GM18526 (cell line): Measurements from ENCODE around the gene SUSD4.

ENCODE experiments used
- POLR2A ChIP-seq: IDR thresholded peaks from 3 replicates; pipeline ENCODE4 v1.6.1; 2011; ENCODE audit not compliant: insufficient read length; ENCODE audit errors: extremely low read depth

Gene SUSD4

DNA sequence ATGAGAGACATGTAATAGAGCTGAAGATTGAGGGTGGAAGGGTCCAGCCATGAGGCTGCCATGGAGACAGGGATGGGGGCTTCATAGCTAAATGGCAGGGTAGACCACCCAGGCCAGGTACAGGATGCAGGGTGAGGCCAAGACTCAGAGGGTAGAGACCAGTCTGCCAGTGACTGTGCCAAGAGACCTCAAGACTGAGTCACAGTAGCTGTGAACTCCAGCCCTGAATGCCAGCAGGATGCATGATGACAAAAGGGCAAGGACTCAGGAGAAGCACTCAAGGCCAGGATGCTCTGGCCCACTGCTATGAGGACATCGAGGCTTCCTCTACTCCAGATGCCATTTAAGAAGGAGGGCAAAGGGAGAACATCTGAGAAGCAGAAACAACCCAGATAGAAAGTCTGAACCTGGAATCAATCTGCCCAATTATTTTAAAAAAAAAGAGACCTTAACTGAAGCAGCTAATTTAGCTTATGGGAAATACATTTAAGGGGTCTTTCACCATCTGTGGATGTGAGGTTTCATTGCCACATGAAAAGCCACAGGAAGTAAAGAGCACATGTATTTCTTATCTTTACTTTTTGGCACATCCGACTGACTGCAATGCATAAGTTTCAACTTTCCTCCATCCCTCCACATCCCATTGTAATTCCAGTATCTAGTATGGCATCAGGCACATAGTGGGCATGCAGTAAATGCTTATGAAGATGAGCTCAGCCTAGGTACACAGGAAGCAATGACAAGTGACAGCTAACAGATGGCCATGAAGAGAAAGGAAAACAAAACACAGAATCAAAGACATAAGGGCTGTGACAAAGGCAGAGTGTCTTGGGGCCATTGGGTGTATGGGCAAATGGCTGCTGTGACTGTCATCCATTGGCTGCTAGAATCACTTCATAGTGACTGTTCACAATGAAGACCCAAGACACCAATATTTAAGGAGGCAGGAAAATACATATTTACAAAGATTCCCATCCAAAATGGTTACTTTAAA, 40.2 kb downstream of the SUSD4 start:
- TF ChIP-seq POLR2A = no peak

DNA sequence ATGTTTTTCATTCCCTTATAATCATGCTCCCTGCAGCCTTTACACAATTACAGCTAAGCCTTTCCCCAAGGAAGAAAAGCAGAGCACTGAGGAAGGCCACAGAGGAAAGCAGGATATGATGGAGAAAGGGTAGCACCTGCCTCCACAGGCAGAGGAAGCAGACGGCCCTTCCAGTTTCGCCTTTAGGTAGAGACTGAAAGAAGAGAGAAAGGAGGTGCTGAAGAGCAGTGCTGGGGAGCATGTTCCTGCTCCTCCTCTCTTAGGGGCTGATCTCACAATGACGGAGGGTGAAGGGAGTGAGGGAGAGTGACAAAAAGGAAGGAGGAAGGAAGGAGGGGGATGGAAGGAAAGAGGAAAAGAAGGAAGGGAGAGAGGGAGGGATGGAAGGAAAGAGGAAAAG, 41.1 kb downstream of the SUSD4 start:
- TF ChIP-seq POLR2A = no peak

DNA sequence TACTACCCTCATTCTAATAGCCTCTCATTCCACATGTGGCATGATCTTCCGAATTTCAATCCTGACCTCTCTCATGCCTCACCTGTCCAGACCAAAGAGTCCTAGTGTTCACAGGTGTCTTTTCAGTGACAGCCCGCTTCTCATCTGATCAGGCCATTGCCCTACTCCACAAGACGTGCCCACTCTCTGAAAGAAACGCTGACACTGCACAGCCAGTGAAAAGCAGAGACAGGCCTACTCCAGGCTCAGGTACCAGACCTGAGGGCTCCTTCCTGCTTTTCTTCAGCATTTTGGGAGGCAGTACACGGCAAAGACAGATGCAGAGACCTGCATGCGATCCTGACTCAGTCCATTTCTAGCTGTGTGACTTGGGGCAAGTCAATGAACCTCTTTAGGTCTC, 43.0 kb downstream of the SUSD4 start:
- no peak for TF ChIP-seq POLR2A

DNA sequence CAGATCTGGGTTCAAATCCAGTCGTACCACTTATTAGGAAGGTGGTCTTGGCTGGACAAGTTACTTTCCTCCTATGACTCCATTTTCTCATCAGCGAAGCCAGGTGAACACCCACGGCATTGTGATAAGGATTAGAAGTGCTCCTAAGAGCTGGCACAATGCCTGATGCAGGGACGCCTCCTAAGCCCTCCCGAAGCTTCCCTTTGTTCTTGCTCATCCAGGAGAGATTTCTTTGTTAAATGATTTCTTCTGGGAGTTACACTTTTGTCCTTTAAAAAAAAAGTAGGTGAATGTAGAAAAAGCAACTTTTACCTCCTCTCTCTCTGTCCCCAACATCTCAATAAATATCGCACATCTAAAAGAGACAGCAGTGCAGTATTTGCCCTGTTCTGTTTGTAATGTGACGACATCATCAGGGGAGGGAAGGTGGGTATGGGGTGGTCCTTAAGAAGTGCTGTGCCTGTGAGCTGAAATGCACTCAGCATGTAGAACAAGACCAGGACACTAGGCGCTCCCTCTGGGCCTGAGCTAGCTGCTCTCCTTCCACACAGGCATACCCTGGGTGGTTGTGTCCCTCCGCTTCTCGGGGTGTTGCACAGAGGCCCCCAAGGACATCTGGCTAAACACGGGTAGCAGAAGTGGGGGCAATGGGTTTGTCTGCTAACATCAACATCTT, 43.9 kb downstream of the SUSD4 start:
- no peak for TF ChIP-seq POLR2A

DNA sequence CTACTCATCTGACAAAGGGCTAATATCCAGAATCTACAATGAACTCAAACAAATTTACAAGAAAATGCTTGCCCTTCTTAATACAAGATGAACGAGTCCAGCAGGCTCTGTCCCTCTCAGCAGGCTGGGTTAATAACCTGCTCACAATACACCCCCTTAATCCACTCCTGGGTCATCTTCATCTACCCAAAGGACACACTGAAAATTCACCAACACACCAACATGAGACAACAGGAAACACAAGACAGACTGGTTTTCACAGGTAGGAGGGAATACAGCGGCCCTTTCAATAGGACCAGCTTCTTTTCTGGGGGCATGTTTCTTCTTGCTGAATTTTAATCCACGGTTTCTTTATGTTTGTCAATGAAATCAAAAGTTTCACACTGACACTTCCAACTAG, 44.6 kb downstream of the SUSD4 start:
- no peak for TF ChIP-seq POLR2A

DNA sequence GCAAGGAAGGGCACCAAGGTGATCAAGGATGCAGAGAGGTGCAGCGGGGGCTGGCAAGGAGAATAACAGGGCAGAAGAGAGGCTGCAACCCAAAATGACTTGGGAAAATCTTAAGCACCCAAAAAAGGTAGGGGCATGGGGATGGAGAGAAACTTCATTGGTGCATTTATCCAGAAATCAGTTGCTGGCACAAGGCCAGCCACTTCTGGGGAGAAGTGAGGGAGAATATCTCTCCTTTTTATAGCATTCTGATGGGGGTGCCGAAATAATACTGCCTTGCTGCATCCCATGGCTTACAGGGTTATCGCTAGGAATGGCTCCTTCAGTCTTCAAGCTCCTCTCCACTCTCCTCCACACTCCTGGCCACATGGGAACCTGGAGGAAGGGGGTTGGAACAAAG, 47.9 kb downstream of the SUSD4 start:
- no peak for TF ChIP-seq POLR2A

DNA sequence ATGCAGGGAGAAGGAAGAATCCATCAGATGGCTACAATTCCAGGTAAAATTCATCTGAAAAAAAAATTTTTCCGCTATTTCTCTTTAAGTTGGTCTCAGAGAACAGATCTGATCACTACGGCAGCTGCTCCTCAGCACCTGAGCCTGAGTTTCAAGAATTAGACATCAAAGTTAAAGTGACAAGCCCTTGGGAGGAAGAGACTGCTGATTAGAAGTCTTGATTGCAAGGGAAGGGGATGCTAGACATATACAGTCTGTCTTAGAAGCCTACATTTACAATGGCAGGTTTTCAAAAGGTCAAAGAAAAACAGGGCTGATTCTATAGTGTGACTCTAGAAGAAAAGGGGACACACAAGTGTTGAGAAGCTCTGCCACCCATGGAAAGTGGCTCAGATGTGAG, 48.3 kb downstream of the SUSD4 start:
- no peak for TF ChIP-seq POLR2A

DNA sequence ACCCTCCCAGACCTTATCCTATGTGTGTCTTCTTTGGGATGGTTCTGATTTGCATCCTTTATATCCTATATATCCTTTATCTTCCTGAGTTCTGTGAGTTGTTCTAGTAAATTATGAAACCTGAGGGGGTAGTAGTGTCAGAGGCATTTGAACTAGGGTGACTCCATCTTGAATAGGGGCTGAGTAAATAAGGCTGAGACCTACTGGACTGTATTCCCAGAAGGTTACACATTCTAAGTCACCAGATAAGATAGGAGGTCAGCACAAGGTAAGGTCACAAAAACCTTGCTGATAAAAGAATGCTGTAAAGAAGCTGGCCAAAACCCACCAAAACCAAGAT, 50.6 kb downstream of the SUSD4 start:
- TF ChIP-seq POLR2A = no peak

DNA sequence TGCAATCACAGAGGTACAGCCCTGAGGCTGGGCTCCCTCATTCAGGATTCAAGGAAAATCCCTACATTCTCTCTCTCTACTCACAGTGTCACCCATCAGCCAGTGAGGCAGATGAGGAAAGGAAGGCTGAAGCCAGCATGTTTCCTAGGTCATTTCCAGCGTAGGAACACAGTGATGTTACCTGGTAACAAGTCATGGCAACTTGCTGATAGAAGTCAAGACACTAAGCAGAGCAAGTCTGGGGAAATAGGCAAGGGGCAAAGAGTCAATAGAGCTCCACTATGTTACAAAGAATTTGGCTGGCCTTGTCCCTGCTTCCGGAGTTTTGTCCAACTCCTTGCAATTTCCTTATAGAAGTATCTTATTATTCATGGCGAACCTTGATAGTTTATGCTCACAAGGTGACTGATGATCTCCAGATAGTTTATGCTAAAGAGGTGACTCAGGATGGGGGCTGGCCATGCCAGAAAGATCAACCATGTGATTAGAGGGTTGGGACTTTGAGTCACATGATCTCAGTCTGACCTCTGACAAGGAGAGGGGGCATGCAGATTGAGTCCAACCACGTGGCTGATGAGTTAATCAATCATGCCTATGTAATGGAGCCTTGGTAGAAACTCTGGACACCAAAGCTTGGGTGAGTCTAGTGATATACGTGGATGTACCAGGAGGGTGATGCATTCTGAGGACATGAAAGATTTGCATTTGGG, 51.1 kb downstream of the SUSD4 start:
- TF ChIP-seq POLR2A = no peak

DNA sequence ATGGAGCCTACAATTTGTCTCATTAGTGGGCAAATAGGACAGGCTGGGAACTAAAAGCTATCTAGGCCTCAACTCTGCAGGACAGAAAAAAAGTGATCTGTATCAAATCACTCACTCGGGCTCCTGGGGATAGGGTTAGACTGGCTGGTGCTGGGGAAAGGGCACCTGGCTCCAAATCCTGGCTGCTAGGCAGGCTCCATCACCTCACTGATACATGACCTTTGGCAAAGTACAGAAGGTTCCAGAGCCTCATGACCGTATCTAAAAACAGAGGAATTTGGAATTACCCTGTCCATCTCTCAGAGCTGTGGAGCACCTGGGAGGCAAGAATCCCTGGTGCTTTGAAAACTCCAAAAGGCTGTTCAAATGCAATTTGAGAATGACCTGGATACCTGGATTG, 51.7 kb downstream of the SUSD4 start:
- no peak for TF ChIP-seq POLR2A

DNA sequence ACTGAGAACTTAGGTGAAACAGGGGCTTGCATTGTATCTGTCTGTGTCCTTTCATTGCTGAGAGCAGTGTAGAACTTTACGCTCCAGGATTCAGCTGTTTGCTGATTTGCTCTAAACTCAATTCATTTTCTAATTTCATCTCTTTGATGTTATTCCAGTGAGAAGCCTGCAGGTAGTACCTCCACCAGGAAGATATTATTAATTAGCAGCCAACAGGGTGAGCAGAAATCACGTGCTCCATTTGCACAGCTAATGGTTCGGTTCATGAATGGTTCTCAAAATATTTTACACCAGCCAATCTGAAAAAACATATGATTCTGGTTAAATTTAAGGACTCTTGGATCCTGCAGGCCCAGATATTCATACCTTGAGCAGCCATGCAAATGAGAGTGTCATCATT, 52.1 kb downstream of the SUSD4 start:
- TF ChIP-seq POLR2A = no peak

DNA sequence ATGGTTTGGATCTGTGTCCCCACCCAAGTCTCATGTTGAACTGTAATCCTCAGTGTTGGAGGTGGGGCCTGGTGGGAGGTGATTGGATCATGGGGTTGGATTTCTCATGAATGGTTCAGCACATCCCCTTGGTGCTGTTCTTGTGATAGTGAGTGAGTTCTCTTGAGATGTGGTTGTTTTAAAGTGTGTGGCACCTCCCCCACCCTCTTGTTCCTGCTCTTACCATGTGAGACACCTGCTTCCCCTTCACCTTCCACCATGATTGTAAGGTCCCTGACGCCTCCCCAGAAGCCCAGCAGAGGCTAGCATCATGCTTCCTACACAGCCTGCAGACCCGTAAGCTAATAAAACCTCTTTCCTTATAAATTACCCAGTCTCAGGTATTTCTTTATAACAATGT, 55.8 kb downstream of the SUSD4 start:
- TF ChIP-seq POLR2A = no peak

DNA sequence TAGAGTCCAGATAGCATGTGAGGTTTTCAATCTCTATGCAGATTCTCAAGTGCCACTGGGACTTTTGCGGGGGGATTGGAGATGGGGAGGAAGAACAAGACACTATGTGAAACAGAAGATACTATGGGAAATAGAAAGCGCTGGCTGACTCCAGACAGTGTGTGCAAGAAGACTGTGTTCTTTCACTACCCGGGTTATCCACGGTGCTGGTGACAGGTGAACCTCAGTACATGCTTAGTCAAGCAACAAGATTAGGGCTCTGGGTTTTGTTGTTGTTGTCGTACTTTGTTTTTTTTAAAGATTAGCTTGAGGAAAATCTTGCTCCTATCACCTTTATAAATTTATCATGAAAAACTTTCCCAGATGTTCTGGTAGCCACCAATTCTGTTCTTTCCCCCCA, 56.4 kb downstream of the SUSD4 start:
- no peak for TF ChIP-seq POLR2A

DNA sequence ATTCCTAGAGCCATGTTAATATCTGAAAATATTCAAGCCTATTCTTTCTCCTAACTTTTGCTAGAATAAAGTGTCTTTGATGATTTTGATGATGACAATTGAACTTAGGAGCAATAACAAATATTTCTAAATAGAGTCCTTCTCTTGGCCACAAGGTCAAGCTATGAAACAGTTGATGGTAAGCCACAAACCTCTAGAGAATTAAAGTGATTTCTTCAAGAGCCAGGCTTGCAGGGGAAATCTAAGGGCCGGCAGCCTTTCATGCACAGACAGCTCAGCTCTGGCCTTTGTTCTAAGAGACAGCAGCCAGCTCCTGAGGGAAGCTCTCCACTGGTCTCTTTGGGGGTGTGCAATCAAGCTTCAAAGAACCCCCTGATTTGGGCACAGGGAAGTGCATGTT, 59.0 kb downstream of the SUSD4 start:
- TF ChIP-seq POLR2A = no peak

DNA sequence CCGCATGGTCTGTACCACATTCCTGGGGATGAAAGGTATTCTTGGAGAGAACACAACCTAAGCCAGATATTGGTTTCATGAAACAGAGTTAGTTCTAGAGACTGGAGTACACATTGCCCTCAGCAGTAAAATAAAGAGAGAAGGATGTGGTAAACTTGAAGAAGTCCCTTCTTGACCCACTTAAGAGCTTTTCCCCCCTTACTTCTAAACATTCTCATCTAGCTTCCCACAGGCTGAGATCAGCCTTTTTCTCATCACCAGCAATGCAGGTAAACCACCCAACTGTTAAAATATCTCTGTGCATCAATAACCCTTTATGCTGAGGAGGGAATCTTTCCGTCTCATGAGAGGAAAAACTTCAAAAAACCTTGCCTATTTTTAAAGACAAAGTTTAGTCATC, 62.6 kb downstream of the SUSD4 start:
- TF ChIP-seq POLR2A = no peak

DNA sequence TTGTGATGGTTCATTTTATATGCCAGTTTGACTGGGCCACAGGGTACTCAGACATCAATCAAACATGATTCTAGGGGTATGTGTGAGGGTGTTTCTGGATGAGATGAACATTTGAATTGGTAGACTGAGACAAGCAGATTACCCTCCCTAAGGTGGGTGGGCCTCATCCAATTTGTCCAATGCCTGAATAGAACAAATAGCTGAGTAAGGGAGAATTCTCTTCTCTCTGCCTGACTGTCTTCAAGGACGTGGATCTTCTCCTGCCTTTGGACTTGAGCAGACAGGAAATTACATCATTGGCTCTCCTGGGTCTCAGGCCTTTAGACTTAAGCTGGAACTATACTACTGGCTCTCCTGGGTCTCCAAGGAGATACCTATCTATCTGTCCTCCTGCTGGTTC, 64.4 kb downstream of the SUSD4 start:
- TF ChIP-seq POLR2A = no peak
